Tibial nerve (tissue), 3 donors: ENCODE results near the gene SMIM32.

Experiments used
- CTCF ChIP-seq, 5 experiments: fragments of 200-600 bp in 3 of 5; fragments of 450-650 bp in 2 of 5; sonication (generic) in 3 of 5; IDR thresholded peaks; one replicate each; pipeline ENCODE4 v1.5.1; 2016 to 2019; ENCODE audit warnings: antibody characterized with exemption in 5 of 5, mild to moderate bottlenecking in 3 of 5, moderate library complexity in 2 of 5
- POLR2A ChIP-seq, 2 donors: fragments of 450-650 bp; IDR thresholded peaks; one replicate each; pipeline ENCODE4 v1.6.1; 2017; ENCODE audit warnings: antibody characterized with exemption in 2 of 2, mild to moderate bottlenecking in 2 of 2, moderate library complexity in 2 of 2

GRCh38 chr5:136162008-136162407, 31.0 kb downstream of the SMIM32 start:
- no peak for TF ChIP-seq POLR2A (IDR thresholded peaks at IDR 0.05)
- no peak for TF ChIP-seq CTCF (IDR thresholded peaks at IDR 0.05)
